GM12874 (cell line): ENCODE measurements around the gene PPP2R2B.

Source experiments
- TF ChIP-seq, protein P1 (sequence below): IDR thresholded peaks from 2 replicates; pipeline ENCODE4 v1.5.1; 2011; ENCODE audit warnings: low read depth, mild to moderate bottlenecking, control low read depth, low read length, moderate library complexity; ENCODE audit not compliant: insufficient read depth

PPP2R2B gene

DNA sequence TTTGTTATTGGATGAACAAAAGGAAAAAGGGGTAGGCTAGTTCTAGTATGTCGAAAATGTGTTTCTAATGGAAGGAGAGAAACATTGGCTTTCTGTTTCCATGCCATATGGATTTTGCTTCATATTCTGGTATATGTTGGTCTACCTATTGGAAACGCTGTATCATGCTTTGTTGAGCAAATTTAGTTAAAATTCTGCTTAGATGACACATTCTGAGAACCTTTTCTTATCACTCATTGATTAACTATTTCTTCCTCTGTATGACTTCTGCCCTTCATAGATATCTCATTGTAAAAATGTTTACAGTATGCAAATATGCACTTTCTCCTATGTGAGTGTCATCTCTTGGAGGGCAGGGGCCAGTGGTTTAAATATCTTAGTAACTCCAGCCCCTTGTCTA, 293.8 kb downstream of the PPP2R2B start:
- TF ChIP-seq, protein P1, sequence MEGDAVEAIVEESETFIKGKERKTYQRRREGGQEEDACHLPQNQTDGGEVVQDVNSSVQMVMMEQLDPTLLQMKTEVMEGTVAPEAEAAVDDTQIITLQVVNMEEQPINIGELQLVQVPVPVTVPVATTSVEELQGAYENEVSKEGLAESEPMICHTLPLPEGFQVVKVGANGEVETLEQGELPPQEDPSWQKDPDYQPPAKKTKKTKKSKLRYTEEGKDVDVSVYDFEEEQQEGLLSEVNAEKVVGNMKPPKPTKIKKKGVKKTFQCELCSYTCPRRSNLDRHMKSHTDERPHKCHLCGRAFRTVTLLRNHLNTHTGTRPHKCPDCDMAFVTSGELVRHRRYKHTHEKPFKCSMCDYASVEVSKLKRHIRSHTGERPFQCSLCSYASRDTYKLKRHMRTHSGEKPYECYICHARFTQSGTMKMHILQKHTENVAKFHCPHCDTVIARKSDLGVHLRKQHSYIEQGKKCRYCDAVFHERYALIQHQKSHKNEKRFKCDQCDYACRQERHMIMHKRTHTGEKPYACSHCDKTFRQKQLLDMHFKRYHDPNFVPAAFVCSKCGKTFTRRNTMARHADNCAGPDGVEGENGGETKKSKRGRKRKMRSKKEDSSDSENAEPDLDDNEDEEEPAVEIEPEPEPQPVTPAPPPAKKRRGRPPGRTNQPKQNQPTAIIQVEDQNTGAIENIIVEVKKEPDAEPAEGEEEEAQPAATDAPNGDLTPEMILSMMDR: no peak

- TF ChIP-seq, protein P1: no peak
These were observed 296.4 kb downstream of the PPP2R2B start for GRCh38 chr5:146582051-146582596.

DNA sequence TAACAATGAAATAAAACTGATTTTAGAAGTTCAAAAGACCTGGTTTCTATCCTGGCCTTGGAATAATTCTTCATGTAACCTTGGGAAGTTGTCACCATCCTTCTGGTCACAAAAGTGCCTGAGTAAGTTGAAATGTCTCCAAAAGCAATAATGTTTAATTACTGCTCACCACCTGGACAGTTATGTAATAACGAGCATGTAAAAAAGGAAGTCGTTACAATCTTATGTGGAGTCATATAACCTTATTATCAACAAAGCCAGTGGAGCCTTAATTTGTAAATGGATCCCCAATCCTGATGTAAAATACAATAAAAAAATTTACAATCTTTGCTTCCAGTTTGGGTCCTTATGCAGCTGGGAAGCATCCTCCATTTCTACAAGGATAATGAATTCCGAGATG, 298.3 kb downstream of the PPP2R2B start:
- TF ChIP-seq, protein P1: no peak

DNA sequence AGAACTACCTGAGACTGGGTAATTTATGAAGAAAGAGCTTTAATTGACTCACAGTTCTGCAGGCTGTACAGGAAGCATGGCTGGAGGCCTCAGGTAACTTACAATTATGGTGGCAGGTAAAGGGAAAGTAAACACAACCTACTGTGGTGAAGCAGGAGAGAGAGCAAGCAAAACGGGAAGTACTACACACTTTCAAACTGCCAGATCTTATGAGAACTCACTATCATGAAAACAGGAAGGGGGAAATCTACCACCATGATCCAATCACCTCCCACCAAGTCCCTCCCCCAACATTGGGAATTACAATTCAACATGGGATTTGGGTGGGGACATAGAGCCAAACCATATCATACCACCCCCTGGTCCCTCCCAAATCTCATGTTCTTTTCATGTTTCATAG, 303.8 kb downstream of the PPP2R2B start:
- TF ChIP-seq, protein P1: no peak

- TF ChIP-seq, protein P1: no peak
These were observed 310.4 kb downstream of the PPP2R2B start for GRCh38 chr5:146568161-146568560.

- TF ChIP-seq, protein P1: peak; percentile 57
These were observed 312.7 kb downstream of the PPP2R2B start for GRCh38 chr5:146565764-146566367.

GRCh38 chr5:146564007-146564762, 314.4 kb downstream of the PPP2R2B start:
- TF ChIP-seq, protein P1: no peak
